ENCODE data around the gene RABGAP1.

The RABGAP1 gene

DNA sequence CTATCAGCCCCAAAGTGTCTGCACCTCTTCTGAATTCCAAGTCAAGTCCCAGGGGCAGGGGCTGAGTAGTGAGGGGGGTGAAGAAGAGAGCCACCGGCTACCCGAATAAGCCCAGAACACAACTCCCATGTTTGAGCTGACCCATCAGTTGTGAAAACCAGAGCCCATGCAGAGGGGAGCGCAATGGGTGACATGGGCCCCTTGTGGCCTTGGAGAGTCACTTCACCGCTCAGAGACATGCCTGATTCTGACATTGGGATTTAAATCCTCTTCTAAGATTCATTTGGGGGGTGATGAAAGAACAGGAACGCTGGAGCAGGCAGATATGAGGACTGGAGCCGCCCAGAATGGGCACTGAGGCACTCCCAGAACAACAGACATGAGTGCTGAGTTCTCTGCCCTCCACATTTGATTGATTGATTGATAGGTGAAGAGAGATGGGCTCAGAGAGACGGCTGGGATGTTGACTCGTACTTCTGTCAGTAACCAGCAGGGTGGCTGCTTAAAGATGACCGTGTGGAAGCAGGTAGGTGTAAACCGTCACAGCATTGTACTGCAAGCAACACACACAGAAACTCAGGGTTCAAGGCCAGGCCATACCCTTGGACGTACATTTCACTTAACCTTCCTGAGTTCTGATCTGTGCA, 166.9 kb downstream of the RABGAP1 start:
- in situ Hi-C loops (cut with HindIII; ENCODE audit: low sequenced_read_pairs): no loop called here

DNA sequence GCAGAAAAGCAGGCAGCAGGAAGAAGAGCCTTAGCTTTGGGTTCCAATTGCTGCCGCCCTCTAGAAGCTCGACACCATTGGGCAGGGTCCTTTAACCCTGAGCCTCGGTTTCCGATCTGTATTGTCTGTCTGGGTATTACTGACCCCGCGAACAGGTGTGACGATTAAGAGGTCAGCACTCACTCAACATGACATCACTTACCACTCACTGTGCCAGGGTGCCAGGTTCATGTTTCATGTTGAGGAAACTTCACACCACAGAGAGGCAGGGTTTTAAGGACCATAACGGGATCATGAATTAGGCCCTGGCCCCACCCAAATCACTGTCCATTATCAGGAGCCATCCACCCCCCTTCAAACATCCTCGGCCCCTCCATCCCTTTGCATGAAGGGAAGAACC, 168.2 kb downstream of the RABGAP1 start:
- in situ Hi-C loops (cut with HindIII; ENCODE audit: low sequenced_read_pairs): no loop called here

DNA sequence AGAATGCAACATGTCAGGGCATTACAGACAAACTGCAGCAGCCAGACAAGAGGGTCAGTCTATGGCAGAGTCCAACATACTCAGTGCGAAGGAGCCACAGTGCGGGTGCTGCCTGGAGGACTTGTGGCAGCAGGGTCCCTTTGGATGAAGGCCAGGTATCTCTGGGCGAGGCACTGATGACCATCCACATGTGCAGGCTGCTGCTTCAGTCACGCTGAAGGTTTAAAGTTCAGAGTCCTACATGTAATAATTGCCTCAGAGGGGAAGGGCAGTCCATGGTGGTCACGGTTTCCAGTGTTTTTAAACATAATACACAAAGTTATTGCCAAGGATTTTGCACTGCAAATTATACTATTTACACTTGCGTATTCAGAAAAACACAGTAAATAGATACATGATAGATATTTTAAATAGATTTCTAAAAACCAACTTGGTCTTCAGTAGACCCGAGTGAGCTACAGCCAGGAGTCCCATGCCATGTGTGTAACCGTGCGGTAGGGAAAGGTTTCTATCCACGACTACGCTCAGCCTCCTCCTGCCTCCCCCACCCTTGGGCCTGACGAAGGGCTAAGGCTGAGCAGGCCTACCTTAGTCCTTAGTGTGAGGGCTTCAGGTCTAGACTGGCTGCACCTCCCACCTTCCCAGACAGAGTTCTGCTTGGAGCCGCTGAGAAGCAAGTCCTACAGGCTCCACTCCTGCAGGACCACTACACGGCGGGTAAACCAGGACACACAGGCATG, 168.9 kb downstream of the RABGAP1 start:
- in situ Hi-C loops (cut with HindIII; ENCODE audit: low sequenced_read_pairs): no loop called here

DNA sequence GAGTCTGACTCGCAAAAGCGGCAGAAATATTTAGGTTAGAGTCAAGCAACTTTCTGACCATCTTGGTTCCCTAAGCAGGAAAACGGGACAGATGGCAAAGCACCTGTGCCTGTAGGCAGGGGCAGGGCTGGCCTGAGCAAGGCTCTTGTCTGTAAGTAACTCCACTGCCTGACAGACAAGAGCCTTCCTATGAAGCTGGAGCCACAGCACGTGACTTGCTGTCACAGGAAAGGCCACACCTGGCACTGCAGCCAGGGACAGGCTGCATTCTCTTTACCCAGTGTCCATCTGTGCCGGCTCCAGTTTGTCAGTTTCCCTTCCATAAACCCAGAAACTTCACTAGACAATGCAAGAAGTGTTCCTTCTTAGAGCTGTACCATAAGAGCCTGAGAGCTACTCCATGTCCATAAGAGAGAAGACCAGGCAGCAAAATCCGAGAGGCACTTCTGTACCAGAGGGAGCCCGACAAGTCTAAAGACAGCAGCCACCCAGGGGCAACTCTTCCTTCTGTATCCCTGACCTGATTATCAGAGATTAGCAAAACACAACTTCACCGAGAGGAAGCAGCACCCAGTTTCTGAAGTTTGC, 170.7 kb downstream of the RABGAP1 start:
- in situ Hi-C loops (cut with HindIII; ENCODE audit: low sequenced_read_pairs): no loop called here

DNA sequence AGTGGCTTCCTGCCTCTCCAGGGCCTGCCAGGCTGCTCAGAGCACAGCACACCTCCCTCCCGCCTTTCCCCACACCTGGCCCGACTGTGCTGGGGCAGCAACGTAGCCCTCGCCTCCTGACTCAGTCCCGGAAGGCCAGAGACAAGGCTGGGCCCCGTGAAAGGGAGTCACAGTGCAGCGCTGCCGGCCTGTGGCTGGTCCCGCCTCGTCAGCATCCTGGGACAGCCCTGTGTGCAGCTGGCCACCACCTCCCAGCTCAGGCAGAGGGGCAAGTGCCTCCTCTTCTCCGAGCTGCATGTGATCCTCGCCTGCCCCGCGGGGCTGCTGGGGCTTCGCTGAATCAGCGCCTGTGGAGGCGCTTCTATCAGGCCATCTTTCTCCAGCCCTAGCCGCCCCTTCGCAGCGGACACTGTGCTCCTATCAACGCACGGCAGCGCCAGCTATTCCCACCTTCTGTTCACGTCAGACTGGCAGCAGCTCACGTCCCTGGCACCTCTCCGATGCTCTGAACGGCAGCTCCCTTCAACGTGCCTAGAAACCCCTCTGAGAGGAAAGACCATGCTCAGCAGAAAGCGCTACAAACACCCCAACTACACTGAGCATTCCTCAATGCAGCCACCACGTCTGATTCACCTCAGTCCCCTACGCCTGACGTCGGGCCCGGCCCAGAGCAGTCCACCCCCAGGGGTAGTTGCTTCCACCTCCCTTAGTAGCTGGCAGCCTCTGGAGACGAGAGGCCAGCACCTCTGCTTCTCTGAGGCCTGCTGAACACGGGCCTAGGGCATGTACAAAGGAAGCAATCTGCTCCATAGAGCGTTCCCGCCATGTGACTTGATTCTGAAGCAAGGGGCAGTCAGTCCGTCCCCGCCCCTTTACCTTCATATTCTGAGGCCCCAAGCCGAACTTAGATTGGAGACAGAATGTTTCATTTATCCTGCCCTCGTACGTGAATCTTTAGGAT, 171.5 kb downstream of the RABGAP1 start:
- in situ Hi-C loops (cut with HindIII; ENCODE audit: low sequenced_read_pairs): no loop called here

DNA sequence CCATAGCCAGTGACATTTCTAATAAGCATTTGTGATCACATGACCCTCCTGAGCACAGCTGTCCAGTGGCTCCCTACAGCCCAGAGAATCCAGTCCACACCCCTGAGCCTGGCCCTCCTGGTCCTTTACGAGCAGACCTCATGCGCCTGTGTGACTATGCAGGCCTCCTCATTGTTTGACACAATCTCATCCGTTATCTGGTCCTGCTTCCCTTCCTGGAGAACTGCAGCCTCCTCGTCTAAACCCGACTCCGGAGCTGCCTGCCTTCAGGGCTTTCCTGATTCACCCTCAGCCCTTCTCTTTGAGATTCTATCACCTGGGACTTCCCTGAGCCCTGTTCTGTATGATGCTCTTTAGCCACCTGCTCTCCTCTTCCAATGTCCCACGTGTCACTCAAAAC, 172.4 kb downstream of the RABGAP1 start:
- in situ Hi-C loops (cut with HindIII; ENCODE audit: low sequenced_read_pairs): no loop called here

DNA sequence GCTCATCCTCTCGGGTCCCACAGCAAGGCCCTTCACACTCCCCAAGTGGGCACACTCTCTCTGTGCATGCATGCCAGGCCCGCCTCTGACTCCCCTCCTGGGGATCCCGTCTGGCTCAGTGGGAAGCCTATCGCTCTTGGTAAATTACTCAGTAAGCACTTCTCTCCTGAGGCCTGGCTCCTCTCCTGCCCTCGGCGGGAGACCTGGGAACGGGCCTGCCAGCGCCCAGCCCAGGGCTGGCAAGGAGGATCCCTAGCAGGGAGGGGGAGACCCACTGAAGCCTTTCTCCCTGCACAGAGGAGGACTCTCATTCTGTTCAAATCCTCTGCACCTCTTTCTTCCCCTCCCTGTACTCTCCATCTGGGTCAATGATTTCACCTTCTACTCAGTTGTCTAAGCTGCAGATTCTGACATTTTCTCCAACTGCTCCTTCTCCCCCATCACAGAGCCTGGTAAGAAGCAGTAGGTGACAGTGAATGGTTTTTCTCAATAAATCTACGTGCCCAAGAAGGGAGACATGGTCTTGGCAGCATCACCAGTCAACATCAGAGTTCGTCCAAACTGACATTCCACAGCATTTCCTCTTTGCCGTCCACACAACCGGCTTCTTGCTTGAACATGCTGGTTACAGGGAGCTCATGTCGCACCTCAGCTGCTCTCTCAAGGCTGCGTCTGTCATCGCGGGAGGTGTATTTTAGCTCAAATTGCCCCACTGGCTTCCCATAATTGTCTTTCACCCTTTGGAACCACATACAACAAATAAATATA, 174.5 kb downstream of the RABGAP1 start:
- in situ Hi-C loops (cut with HindIII; ENCODE audit: low sequenced_read_pairs): loop anchor here (5.0 kb wide), 1 partner anchor 53 kb away; no protein-coding TSS in a partner anchor

DNA sequence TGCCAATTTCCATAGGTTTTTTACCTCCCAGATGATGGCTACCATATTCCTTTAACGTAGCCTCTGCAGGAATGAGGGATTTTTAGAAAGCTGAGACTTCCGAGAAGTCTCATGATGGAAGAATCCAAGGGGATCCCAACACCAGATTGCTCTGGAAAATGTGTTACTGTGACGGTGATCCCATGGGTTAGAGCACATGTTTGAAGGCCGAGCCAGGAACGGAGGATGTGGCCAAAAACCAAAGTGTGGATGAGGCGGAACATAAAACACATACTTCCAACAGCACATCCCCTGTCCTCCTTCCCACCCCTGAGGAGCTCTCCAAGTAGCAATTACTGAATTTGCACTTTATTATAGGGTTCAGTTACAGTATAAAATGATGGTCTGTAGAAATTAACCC, 175.2 kb downstream of the RABGAP1 start:
- in situ Hi-C loops (cut with HindIII; ENCODE audit: low sequenced_read_pairs): loop anchor here (5.0 kb wide), 1 partner anchor 54 kb away; no protein-coding TSS in a partner anchor

DNA sequence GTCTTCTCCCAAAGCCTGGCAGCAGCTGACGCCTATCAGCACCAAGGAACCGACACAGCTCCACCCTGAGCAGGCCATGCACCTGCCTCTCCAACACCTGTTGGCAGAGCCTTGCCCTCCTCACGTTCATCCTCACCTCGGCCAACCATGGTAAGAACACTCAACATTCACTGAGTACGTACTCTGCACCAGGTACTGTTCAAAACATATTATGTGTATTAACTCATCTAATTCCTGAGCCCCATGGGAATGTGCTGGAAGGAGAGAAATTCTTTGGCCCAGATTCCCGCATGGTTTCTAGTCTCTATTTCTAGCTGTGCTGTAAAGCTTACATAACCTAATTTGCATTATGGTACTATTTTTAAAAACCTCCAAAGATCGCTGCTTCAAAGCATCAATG, 178.7 kb downstream of the RABGAP1 start:
- in situ Hi-C loops (cut with HindIII; ENCODE audit: low sequenced_read_pairs): loop anchor here (5.0 kb wide), 1 partner anchor 57 kb away; no protein-coding TSS in a partner anchor

DNA sequence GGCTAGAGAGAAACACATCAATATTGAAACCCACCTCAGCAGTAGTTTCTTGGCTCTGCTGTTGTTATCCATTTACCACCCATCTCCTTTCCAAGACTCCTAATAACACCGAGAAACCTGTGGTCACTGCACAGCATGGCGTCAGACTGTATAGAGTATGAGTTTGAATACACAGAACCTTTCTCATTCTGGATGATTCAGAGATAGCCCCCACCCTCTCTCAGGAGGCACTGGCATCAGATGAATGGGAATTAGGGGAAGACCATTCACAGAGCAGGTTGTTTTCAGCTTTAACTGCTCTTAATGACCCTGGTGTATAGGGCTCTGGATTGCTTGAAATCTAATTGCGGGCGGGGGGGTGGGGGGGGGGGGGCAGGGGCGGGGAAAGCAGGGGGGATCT, 179.3 kb downstream of the RABGAP1 start:
- in situ Hi-C loops (cut with HindIII; ENCODE audit: low sequenced_read_pairs): no loop called here

DNA sequence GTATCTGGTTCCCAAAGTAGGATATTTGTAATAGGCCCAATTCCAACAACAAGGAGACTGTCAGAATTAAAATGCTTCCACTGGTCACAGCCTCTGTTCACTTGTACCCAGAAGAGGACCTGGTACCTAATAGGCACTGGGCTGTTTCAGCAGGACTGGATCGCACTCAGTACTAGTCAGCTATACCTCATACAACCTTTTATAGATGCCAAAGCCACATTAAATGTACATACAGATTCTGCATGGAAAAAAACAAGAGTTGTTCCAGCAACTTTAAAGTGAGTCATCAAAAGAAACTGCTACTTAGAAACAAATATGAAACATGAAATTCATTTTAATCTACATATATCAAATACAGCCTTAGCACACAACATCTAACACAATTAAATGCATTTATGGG, 180.1 kb downstream of the RABGAP1 start:
- in situ Hi-C loops (cut with HindIII; ENCODE audit: low sequenced_read_pairs): no loop called here

DNA sequence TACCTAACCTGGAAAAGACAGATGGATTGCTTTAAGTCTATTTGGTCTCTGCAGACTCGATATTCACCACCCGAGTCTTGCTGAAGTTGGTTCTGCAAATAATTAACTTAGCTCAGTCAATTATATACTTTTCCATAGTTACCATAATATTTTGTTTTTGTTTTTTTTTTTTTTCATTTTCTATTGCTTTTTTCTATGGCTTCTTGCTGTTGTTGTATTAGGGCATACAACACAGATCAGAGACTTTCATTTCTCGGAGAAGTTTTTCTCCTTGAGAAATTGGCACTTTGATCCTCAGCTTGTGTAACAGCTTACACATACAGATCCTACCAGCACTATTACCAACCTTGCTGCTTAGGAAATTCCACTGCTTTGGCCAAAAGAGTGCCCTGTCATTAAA, 180.6 kb downstream of the RABGAP1 start:
- in situ Hi-C loops (cut with HindIII; ENCODE audit: low sequenced_read_pairs): no loop called here

DNA sequence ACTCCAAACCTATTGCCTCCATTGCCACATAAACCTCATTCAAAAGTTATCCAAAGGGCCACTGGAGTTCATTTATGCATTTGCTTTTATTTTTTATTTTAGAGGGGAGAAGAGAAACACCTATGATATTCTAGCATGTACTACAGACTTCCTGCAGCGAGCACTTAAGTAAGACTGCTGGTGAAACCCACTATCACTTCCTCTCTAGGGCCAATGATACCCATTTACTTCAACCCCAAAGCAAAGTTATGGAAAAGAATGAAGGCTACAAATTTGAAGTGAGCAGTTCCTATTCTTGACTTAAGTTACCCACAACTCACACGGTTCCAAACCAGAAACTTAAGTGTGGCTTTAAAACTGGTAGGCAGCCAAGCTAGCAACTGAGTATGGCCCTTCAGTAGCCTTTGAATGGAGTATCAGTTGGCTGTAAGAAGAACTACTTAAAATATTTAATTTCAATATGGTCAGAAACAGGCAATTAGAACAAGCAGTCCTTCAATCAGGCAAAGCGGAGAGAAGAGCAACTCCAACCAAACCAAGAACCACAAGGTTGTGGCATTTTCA, 186.8 kb downstream of the RABGAP1 start:
- in situ Hi-C loops (cut with HindIII; ENCODE audit: low sequenced_read_pairs): no loop called here

DNA sequence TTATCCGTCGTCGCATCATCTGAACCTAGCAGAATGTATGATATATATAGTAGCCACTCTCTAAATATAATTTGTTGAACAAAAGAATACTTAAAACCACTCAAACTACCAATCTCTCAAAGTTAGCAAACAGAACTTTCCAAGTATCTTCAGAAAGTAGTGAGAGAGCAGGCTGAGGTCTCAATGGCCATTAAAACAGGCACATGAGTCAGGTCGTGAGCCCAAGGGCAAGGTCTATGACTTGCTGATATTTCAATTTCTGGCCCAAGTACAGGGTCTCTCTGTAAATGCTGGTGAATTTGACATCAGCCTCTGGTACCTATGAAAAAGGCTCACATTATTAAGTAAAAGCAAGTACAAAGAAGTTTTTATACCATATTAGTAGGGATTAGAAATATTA, 187.8 kb downstream of the RABGAP1 start:
- in situ Hi-C loops (cut with HindIII; ENCODE audit: low sequenced_read_pairs): no loop called here

DNA sequence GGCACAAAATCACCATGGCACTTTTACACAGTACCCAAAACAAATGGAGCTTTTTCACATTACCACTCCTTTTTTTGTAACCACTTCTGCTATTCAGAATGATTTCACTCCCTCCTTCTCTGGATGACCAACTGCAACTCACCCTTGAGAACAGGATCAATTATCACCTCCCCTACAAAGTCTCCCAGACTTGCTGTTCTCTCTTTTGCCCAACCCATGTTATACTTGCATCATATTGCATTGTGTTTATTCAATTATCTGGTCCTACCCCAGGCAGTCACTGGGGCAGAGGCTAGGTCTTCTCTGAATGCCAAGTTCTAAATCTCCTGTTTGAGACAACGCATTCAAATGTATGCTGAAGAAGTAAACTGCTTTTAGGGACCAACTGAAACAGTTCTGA, 188.6 kb downstream of the RABGAP1 start:
- in situ Hi-C loops (cut with HindIII; ENCODE audit: low sequenced_read_pairs): no loop called here

DNA sequence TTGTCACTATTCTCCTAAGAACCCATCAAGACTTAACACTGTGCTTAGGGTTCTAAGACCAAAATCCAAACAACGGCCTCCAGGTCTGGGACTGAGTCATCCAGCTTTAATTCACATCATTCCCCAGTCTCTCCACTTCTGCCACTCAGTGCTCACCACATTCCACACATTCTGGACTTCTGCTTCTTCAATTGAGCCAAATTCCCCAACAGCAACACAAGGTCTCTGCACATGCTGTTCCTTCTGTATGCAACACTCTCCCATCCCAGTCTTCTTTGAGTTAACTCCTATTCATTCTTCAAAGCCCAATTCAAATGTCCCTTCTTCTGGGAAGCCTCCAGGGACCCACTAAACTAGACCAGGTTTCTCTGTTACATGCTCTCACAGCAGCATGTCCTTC, 190.4 kb downstream of the RABGAP1 start:
- in situ Hi-C loops (cut with HindIII; ENCODE audit: low sequenced_read_pairs): no loop called here

DNA sequence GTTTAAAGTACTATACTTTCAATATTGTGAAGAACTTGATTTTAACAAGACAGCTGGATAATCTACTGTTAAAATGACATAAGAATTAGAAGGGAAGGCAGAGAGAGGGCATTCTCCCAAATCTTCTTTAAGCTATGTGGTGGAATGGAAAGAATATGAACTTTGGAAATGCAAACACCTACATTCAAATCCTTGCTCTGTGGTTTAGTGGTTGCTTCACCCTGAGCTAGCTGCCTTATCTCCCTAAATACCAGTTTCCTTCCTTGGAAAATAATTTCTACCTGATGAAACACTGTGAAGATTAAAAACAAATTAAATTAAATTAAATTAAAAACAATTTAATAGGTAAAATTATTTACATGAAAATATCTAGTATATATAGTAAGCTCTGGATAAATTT, 191.2 kb downstream of the RABGAP1 start:
- in situ Hi-C loops (cut with HindIII; ENCODE audit: low sequenced_read_pairs): no loop called here

DNA sequence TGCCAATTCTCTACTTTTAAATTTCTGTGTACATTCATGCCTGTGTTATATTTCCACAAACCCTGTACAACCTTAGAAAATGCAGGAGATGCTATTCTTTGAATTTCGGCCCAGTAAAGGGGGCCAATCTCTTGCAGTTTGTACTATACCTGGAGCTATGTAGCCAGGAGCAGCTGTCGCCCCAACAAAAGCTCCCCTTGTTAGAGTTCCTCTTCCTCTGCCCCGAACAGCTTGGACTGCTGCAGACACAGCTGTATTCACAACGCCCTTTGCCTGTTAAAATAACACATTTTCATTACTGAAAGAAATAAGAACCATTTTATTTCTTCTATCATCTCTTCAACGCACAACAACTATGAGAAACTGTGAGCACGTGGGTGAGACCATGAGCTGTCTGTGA, 191.9 kb downstream of the RABGAP1 start:
- in situ Hi-C loops (cut with HindIII; ENCODE audit: low sequenced_read_pairs): no loop called here

DNA sequence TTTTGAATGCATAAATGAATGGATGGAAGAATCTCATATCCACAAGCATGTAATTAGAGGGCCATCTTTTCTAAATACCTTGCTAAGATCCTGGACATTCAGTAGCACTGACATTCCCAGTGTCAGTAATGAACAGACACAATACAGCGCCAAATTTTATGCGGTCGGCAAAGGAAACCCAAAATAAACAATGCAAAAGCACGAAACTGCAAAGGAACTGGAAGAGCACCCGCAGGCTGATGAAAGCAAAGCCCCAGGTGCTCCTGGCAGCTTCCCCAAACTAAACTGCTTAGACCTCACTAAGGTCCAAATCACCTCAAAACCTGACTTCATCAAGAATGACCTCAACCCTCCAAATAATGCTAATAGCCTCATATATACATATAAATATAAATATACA, 194.6 kb downstream of the RABGAP1 start:
- in situ Hi-C loops (cut with HindIII; ENCODE audit: low sequenced_read_pairs): no loop called here

DNA sequence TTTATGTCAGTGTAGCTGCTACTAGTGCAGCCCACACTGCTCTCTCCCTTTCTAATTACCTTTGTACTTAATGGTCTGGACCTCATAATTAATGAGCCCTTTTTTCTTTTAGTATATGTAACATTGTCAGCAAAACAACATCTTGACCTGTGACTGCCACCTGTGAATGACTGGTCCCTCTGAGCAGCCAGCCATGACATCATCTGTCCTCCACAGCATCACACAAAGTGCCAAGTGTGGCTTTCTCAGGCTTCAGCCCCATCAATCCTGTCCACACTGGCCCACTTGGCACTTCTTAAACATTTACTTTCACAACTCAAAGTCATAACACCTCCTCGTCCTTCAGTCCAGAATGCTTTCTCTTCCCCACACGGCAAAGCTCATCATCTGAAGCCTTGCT, 197.3 kb downstream of the RABGAP1 start:
- in situ Hi-C loops (cut with HindIII; ENCODE audit: low sequenced_read_pairs): no loop called here
